OCI-LY1 (cell line): Measurements from ENCODE around the gene KRTAP10-3.
"Not testable (repeated sequence)": the region's sequence is repeated elsewhere in the genome, so short reads cannot be mapped to it uniquely, and the experiment has no call there.

Experiments
- H2AFZ ChIP-seq: fragments of 200-600 bp; sonication (generic), shearing (Covaris generic); 2 replicates; pipeline ENCODE4 v1.6.0; 2014; ENCODE audit warnings: antibody characterized with exemption, mild to moderate bottlenecking, low read length
- H3F3A ChIP-seq: fragments of 200-600 bp; sonication (generic), shearing (Covaris generic); 2 replicates; pipeline ENCODE4 v1.6.0; 2014; ENCODE audit warnings: mild to moderate bottlenecking, antibody characterized with exemption, low read length, moderate library complexity; ENCODE audit not compliant: insufficient read depth
- H3K27ac ChIP-seq: fragments of 200-600 bp; sonication (generic); 2 replicates; pipeline ENCODE4 v1.5.1; 2014; ENCODE audit warnings: low read length, mixed run types, mild to moderate bottlenecking, low read depth; ENCODE audit not compliant: poor library complexity, severe bottlenecking
- H3K27me3 ChIP-seq: fragments of 200-600 bp; sonication (generic); 2 replicates; pipeline ENCODE4 v1.6.0; 2014; ENCODE audit warnings: antibody characterized with exemption, mild to moderate bottlenecking, low read length, moderate library complexity; ENCODE audit not compliant: insufficient read depth
- H3K36me3 ChIP-seq: fragments of 200-600 bp; sonication (generic); 2 replicates; pipeline ENCODE4 v1.6.1; 2014; ENCODE audit warnings: mild to moderate bottlenecking, antibody characterized with exemption, low read length, moderate library complexity, mixed read lengths; ENCODE audit not compliant: insufficient read depth
- H3K4me1 ChIP-seq: fragments of 200-600 bp; sonication (generic); 2 replicates; pipeline ENCODE4 v1.5.1; 2014; ENCODE audit warnings: mild to moderate bottlenecking, low read length, moderate library complexity; ENCODE audit not compliant: insufficient read depth, severe bottlenecking
- H3K4me2 ChIP-seq: fragments of 200-600 bp; sonication (generic), shearing (Covaris generic); 2 replicates; pipeline ENCODE4 v1.6.1; 2014; ENCODE audit warnings: low read length
- H3K4me3 ChIP-seq: fragments of 200-600 bp; sonication (generic); 2 replicates; pipeline ENCODE4 v1.5.1; 2014; ENCODE audit warnings: low read length, low read depth, mild to moderate bottlenecking, mixed read lengths; ENCODE audit not compliant: poor library complexity, severe bottlenecking
- H3K79me2 ChIP-seq: fragments of 200-600 bp; shearing (Covaris generic); 2 replicates; pipeline ENCODE4 v1.6.1; 2016; ENCODE audit warnings: mixed run types, low read length, mixed read lengths; ENCODE audit not compliant: insufficient read depth
- H3K9ac ChIP-seq: fragments of 200-600 bp; sonication (generic), shearing (Covaris generic); 2 replicates; pipeline ENCODE4 v1.6.1; 2014; ENCODE audit warnings: mild to moderate bottlenecking, low read length, mixed read lengths
- H3K9me2 ChIP-seq: fragments of 200-600 bp; sonication (generic), shearing (Covaris generic); 2 replicates; pipeline ENCODE4 v1.6.1; 2014; ENCODE audit warnings: low read depth, mild to moderate bottlenecking, low read length, mixed read lengths
- H3K9me3 ChIP-seq: fragments of 200-600 bp; shearing (Covaris generic); 2 replicates; pipeline ENCODE4 v1.6.1; 2014; ENCODE audit warnings: low read length, mixed read lengths
- H4K20me1 ChIP-seq: fragments of 200-600 bp; sonication (generic), shearing (Covaris generic); 2 replicates; pipeline ENCODE4 v1.6.0; 2016; ENCODE audit warnings: mild to moderate bottlenecking, low read length; ENCODE audit not compliant: insufficient read depth
- EZH2 ChIP-seq: fragments of 200-600 bp; sonication (generic), shearing (Covaris generic); IDR thresholded peaks from 2 replicates; pipeline ENCODE4 v1.8.0; 2017; ENCODE audit warnings: borderline replicate concordance, mixed run types, mild to moderate bottlenecking, antibody characterized with exemption, low read length, moderate library complexity, mixed read lengths
- TF ChIP-seq, protein P1 (sequence below): fragments of 200-600 bp; sonication (generic), shearing (Covaris generic); IDR thresholded peaks from 2 replicates; pipeline ENCODE4 v1.5.1; 2017; ENCODE audit warnings: mild to moderate bottlenecking, antibody characterized with exemption, low read length, moderate library complexity, mixed read lengths

Gene KRTAP10-3

GRCh38 chr21:44564099-44564498 is 5.5 kb upstream of the KRTAP10-3 start:
- TF ChIP-seq, protein P1, sequence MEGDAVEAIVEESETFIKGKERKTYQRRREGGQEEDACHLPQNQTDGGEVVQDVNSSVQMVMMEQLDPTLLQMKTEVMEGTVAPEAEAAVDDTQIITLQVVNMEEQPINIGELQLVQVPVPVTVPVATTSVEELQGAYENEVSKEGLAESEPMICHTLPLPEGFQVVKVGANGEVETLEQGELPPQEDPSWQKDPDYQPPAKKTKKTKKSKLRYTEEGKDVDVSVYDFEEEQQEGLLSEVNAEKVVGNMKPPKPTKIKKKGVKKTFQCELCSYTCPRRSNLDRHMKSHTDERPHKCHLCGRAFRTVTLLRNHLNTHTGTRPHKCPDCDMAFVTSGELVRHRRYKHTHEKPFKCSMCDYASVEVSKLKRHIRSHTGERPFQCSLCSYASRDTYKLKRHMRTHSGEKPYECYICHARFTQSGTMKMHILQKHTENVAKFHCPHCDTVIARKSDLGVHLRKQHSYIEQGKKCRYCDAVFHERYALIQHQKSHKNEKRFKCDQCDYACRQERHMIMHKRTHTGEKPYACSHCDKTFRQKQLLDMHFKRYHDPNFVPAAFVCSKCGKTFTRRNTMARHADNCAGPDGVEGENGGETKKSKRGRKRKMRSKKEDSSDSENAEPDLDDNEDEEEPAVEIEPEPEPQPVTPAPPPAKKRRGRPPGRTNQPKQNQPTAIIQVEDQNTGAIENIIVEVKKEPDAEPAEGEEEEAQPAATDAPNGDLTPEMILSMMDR = no peak
- TF ChIP-seq EZH2 = no peak

GRCh38 chr21:44558329-44558675 is 293 bp downstream of the KRTAP10-3 start:
- H4K20me1 ChIP-seq, H3K4me1 ChIP-seq, H3K36me3 ChIP-seq, H3K27ac ChIP-seq, H3K9me3 ChIP-seq, H3K79me2 ChIP-seq, H3K9ac ChIP-seq, H3F3A ChIP-seq, H3K27me3 ChIP-seq, H2AFZ ChIP-seq, H3K9me2 ChIP-seq, H3K4me3 ChIP-seq, H3K4me2 ChIP-seq: not testable (repeated sequence)

More at GRCh38 chr21:44564099-44564498, 5.5 kb upstream of the KRTAP10-3 start:
- H4K20me1 ChIP-seq = no peaks in the 10 kb centered on the region
- H3K27me3 ChIP-seq = no peaks in the 10 kb centered on the region
- H2AFZ ChIP-seq = no peak overlapping the region
- no peaks in the 10 kb centered on the region for H3K36me3 ChIP-seq
- no peaks in the 10 kb centered on the region for H3K9me2 ChIP-seq
- no peaks in the 10 kb centered on the region for H3K4me1 ChIP-seq
- no peak overlapping the region for H3K27ac ChIP-seq
- H3K79me2 ChIP-seq = no peaks in the 10 kb centered on the region
- no peak overlapping the region for H3K9ac ChIP-seq
- H3K4me2 ChIP-seq = no peak overlapping the region
- H3K9me3 ChIP-seq = no peaks in the 10 kb centered on the region
- no peak overlapping the region for H3K4me3 ChIP-seq
- no peaks in the 10 kb centered on the region for H3F3A ChIP-seq

GRCh38 chr21:44557491-44558328 is 885 bp downstream of the KRTAP10-3 start:
- H3K4me3 ChIP-seq = no peak overlapping the region
- H3K9ac ChIP-seq = no peak overlapping the region
- no peaks in the 10 kb centered on the region for H3K36me3 ChIP-seq
- H3K9me3 ChIP-seq = no peaks in the 10 kb centered on the region
- TF ChIP-seq, protein P1 = no peak
- no peak for TF ChIP-seq EZH2
- H3K4me1 ChIP-seq = no peaks in the 10 kb centered on the region
- H2AFZ ChIP-seq = no peak overlapping the region
- H3K79me2 ChIP-seq = no peaks in the 10 kb centered on the region
- H3F3A ChIP-seq = no peaks in the 10 kb centered on the region
- no peak overlapping the region for H3K27ac ChIP-seq
- no peaks in the 10 kb centered on the region for H4K20me1 ChIP-seq
- H3K27me3 ChIP-seq = no peaks in the 10 kb centered on the region; the same call in 1 of the 2 replicates
- H3K9me2 ChIP-seq = no peaks in the 10 kb centered on the region
- no peak overlapping the region for H3K4me2 ChIP-seq

- Histone ChIP-seq H3K9me3 (no peaks in the 10 kb centered on the region), H4K20me1 (no peaks in the 10 kb centered on the region), H3K79me2 (no peaks in the 10 kb centered on the region), H3K4me1 (no peaks in the 10 kb centered on the region), H3K4me3 (no peak overlapping the region), H3K36me3 (no peaks in the 10 kb centered on the region), H3K4me2 (no peak overlapping the region), H3F3A (no peaks in the 10 kb centered on the region), H2AFZ (no peak overlapping the region), H3K27me3 (no peaks in the 10 kb centered on the region; the same call in 1 of the 2 replicates), H3K9me2 (no peaks in the 10 kb centered on the region), H3K27ac (no peak overlapping the region), H3K9ac (no peak overlapping the region)
- TF ChIP-seq, protein P1 = no peak
- TF ChIP-seq EZH2 = no peak
Measured at GRCh38 chr21:44556879-44557278, 1.7 kb downstream of the KRTAP10-3 start.
